Aorta (tissue), 4 donors: ENCODE results near the gene FRMPD2. TPM values are rescaled to one million over a fixed set of nuclear protein-coding genes. Genes with fewer than 3 reads are reported as not detected.

Source experiments
- polyA plus RNA-seq, 2 donors: library from polyadenylated mRNA; stranded (reverse); fragments of 200-250 nt; gene quantifications; one replicate each; pipeline ENCODE4 v1.2.3, GENCODE V29; 2013
- total RNA-seq, 2 donors: library from RNA; stranded (reverse); fragmentation: NEBNext Ultra II Directional; extraction: Animal tissue kit (Norgen Biotek cat#: 25700); gene quantifications; one replicate each; pipeline ENCODE4 v1.2.1, GENCODE V29; 2021
- donor health status: healthy with polysubstance abuse.
- donor health status: Bipolar disorder and iron deficiency.
- donor health status: DM: no; HTN: no; CAD: no.
- donor health status: DM: yes; HTN: yes; CAD: no.

The FRMPD2 gene
- total and polyA plus RNA-seq, 4 donors, result not detected

Other genes with a start within 250 kb of the FRMPD2 start
- 10 to 100 TPM; 33.3 to 38.9 TPM for gene MAPK8, start 32.0 kb upstream of the FRMPD2 start, total RNA-seq
- gene MAPK8, start 32.0 kb upstream of the FRMPD2 start, polyA plus RNA-seq, result 10 to 100 TPM in 1 of 2 donors, 1 to 10 TPM in 1; 7.8 to 20.0 TPM